Ramos (cell line): Measurements from ENCODE around the gene CCDC7.
"Not testable (repeated sequence)": the region's sequence is repeated elsewhere in the genome, so short reads cannot be mapped to it uniquely, and the experiment has no call there.

Experiments
- in situ Hi-C: fragments of 300-500 bp; cut with MboI; formaldehyde crosslinking; loops from one replicate; pipeline ENCODE4 v1.14.3; 2022; ENCODE audit warnings: low sequenced_read_pairs; ENCODE audit not compliant: unreplicated experiment

Gene CCDC7

DNA sequence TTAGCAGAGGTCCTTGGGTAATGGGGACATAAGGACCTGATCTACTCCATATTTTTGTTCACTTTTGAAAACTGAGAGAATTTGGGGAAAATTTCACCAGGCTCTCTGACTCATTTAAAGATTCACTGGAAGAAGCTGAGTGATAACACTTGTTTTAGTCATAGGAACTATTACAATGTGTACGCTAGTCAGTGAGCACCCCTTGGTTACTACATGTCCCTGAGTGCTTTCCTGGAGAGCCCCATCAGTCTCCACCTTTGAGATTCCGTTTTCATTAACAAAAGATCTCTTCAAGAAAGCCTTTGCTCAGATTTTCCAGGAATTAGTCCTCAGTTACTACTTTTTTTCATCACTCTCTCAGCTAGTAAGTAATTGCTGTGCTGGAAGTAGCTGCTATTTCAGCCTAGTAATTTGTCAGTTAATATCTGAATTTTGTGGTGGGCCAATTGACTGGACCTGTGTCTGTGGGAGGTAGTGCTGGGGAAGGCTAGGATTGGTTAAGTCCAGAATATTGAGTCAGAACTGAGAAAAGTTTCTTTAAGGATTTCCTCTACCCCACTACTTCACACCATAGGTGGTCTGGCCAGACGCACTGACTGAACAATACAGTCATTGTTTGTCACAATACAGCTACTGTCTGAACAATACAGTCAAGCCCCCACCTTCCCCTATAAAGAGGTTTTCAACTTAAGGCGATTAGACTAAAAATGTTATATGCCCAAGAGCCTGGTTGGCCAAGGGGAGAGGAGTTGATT lies 235.0 kb downstream of the CCDC7 start:
- in situ Hi-C loops = no loop called here

GRCh38 chr10:32684291-32684690 lies 238.4 kb downstream of the CCDC7 start:
- in situ Hi-C loops = no loop called here

DNA sequence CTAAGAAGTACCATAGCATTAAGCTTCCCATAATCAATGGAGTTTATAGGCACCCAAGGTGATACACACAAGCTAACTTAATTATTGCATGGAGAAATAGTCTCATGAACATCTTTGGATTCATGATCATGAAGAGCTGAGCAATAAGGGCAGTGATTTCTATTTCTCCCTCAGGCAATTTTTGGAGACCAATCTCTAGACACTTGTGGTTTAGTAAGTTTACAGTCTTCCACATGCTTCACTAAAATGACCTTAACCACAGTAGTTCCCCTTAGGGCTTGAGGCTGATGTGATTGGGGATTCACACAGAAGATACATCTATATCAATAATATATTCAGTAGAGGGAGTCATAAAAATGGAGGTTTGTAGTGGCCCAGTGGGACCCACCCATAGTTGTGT lies 241.2 kb downstream of the CCDC7 start:
- in situ Hi-C loops = no loop called here

DNA sequence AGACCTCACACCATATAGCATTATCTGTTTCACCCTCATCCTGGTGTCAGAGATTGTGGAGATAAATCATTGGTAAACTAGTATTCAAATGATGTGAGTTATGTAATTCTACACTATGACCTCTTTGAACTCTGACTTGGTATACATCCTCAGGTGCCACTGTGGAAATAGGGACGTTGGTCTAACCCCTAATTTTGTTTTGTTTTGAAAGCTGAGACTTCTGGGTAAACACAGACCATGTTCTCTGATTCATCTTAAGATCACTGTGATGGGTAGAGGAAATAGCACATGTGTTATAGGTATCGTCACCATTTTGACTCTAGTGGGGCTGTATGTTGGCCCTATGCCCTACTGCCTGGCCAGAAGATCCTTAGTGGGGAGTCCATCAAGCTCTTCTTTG lies 241.6 kb downstream of the CCDC7 start:
- in situ Hi-C loops = no loop called here

- in situ Hi-C loops = no loop called here
Observed at GRCh38 chr10:32692174-32692573, 246.2 kb downstream of the CCDC7 start.

GRCh38 chr10:32693441-32693979 lies 247.6 kb downstream of the CCDC7 start:
- in situ Hi-C loops = no loop called here

DNA sequence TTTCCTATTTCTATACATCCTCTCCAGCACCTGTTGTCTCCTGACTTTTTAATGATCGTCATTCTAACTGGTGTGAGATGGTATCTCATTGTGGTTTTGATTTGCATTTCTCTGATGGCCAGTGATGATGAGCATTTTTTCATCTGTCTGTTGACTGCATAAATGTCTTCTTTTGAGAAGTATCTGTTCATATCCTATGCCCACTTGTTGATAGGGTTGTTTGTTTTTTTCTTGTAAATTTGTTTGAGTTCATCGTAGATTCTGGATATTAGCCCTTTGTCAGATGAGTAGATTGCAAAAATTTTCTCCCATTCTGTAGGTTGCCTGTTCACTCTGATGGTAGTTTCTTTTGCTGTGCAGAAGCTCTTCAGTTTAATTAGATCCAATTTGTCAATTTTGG lies 253.7 kb downstream of the CCDC7 start:
- in situ Hi-C loops = not testable (repeated sequence)

GRCh38 chr10:32713560-32713959 lies 267.6 kb downstream of the CCDC7 start:
- in situ Hi-C loops = no loop called here

- in situ Hi-C loops = no loop called here
Observed at GRCh38 chr10:32731527-32731926, 285.6 kb downstream of the CCDC7 start.

GRCh38 chr10:32738958-32739357 lies 293.0 kb downstream of the CCDC7 start:
- in situ Hi-C loops = no loop called here

DNA sequence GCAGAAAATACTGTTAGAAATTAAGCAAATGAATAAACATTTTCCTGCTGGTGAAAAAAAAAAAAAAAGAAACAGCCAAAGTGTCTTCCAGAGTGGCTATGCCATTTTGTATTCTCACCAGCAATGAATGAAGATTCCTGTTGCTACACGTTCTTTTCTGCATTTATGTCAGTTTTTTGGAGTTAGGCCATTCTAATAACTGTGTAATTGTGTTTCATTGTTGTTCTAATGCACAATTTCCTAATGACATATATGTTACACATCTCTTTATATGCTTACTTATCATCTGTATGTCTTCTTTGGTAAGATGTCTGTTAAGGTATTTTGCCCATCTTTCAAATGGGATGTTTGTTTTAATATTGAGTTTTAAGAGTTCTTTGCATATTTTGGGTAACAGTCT lies 298.4 kb downstream of the CCDC7 start:
- in situ Hi-C loops = no loop called here

- in situ Hi-C loops = no loop called here
Observed at GRCh38 chr10:32746869-32747268, 300.9 kb downstream of the CCDC7 start.

- in situ Hi-C loops = no loop called here
Observed at GRCh38 chr10:32751582-32751981, 305.6 kb downstream of the CCDC7 start.

- in situ Hi-C loops = not testable (repeated sequence)
Observed at GRCh38 chr10:32754900-32755299, 309.0 kb downstream of the CCDC7 start.

DNA sequence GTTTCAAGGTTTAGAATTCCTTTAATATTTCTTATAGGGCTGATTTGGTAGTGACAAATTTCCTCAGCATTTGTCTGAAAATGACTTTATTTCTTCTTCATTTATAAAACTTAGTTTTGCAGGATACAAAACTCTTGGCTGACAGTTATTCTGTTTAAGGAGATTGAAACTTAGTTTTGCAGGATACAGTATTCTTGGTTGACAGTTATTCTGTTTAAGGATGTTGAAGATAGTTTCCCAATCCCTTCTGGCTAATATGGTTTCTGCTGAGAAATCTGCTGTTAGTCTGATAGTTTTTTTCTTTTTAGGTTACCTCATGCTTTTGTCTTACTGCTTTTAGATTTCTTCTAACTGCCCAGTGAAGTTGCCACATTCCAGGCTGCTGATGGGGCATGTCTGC lies 325.3 kb downstream of the CCDC7 start:
- in situ Hi-C loops = no loop called here

- in situ Hi-C loops = no loop called here
Observed at GRCh38 chr10:32773105-32773504, 327.2 kb downstream of the CCDC7 start.

DNA sequence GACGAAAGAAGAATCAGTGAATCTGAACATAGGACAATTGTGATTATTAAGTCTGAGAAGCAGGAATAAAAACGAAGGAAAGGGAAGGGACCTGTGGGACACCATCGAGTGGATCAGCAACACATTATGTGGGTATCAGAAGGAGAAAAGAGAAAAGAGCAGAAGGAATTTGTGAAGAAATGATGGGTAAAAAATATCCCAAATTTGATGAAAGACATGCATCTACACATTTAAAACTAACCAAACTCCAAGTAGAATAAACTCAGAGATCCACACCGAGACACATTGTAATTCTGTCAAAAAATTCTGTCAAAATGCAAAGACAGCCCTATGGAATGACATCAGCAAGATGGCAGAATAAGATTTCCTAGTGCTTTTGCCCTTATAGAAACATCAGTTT lies 341.0 kb downstream of the CCDC7 start:
- in situ Hi-C loops = no loop called here

- in situ Hi-C loops = no loop called here
Observed at GRCh38 chr10:32787690-32788284, 341.8 kb downstream of the CCDC7 start.

DNA sequence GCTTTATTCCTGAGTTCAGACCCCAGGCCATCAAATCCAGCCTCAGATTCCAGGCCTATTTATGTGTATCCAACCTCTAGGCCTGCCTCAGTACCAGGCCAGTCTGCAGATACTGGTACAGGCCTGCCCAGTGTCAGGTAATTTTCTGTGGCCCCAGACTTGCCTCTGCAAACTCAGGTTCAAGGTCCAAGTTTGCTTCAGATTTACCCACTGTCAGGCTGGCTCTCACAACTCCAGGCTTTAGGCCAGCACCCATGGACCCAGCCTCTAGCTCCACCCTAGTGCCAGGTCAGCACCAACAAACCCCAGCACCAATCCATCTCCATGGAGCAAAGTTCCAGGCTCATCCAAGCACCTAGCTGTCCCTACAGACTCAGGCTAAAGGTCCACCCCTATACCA lies 342.4 kb downstream of the CCDC7 start:
- in situ Hi-C loops = no loop called here

GRCh38 chr10:32790483-32790882 lies 344.5 kb downstream of the CCDC7 start:
- in situ Hi-C loops = loop anchor here (5.0 to 10.0 kb wide), 2 partner anchors 217 to 344 kb away; no protein-coding TSS in a partner anchor

DNA sequence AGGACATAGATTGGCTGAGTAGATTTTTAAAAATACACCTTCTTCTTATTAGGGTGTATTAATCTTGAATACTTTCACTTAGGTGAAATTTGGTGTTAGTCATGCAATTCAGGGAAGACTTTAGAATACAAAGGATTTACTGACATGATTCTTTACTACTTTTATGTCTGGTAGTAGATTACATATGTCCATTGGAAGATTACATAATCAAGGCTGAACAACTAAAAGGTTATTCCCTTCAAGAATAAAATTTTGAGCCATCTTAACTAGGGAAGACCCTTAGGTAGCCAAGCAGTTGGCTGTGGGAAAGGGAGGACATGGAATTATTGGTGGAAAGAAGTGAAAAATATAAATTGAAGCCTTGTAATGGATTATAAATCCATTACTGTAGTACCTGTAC lies 347.1 kb downstream of the CCDC7 start:
- in situ Hi-C loops = loop anchor here (5.0 to 10.0 kb wide), 2 partner anchors 214 to 342 kb away; no protein-coding TSS in a partner anchor
